Measurements from ENCODE around the gene UFL1.
"Not testable (repeated sequence)": the region's sequence is repeated elsewhere in the genome, so short reads cannot be mapped to it uniquely, and the experiment has no call there.

The UFL1 gene

DNA sequence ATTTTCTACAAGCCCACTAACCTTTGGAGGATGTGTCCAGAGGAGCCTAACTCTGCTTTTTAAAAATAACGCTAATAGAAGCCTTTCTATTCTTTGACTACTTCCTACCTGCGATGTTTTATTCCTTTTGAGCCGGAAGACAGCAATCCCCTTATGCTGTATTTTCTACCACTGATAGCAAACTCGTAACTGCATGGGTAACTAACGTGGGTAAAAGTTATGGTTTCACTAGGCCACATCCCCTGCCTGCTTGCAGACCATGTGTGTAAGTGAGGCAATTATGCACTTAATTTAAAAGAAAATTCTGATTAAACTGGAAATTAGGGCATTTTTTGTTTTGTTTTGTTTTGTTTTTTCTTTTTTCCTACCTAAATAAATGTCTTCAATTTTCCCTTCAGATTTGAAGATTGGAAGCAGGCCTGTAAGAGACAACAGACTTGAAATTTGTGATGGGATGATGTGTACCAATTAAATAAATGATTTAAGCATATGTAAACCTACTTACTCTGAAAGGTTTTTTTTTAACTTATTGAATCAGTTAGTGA, 931 bp downstream of the UFL1 start:
- H3K9me3 ChIP-seq (ENCODE audit: control insufficient read depth, insufficient read depth, low read length) = no peaks in the 10 kb centered on the region
- H3K36me3 ChIP-seq (ENCODE audit: control insufficient read depth, insufficient read depth, low read length) = peaks cover 38% of the 10 kb centered on the region
- peaks cover 34% of the 10 kb centered on the region for H3K4me1 ChIP-seq (ENCODE audit: control insufficient read depth, insufficient read depth, low read length)
- peak overlapping the region; percentile 98 for H3K27ac ChIP-seq (ENCODE audit: low read depth, low read length)
- H3K9ac ChIP-seq (ENCODE audit: low read depth, low read length) = peak overlapping the region; percentile 96
- H3K4me3 ChIP-seq (ENCODE audit: low read depth, low read length) = peak overlapping the region; percentile 93
- no peaks in the 10 kb centered on the region for H3K27me3 ChIP-seq (ENCODE audit: control insufficient read depth, insufficient read depth, low read length)

DNA sequence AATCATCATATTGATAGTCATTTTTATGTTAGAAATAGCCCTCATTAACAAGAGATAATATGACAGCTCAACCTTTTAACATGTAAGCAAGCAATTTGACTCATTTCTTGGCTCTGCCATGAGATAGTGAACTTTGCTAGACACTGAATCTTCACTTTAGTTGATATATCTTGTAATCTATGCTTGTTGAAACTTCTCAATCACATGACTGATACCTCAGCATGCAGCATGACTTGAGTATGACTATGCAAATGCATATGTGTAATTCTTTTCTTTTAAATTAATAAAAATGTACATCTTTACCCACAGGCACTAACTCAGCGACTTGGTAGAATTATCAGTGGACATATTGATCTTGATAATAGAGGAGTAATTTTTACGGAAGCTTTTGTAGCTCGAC, 6.6 kb downstream of the UFL1 start:
- Histone ChIP-seq H3K4me1 (ENCODE audit: control insufficient read depth, insufficient read depth, low read length) (0 out of 2 replicates have a peak, but pooled peaks cover 1% of the 10 kb centered on the region), H3K9me3 (ENCODE audit: control insufficient read depth, insufficient read depth, low read length) (no peaks in the 10 kb centered on the region), H3K36me3 (ENCODE audit: control insufficient read depth, insufficient read depth, low read length) (peaks cover 93% of the 10 kb centered on the region), H3K4me3 (ENCODE audit: low read depth, low read length) (no peak overlapping the region), H3K9ac (ENCODE audit: low read depth, low read length) (no peak overlapping the region), H3K27me3 (ENCODE audit: control insufficient read depth, insufficient read depth, low read length) (no peaks in the 10 kb centered on the region), H3K27ac (ENCODE audit: low read depth, low read length) (no peak overlapping the region)

DNA sequence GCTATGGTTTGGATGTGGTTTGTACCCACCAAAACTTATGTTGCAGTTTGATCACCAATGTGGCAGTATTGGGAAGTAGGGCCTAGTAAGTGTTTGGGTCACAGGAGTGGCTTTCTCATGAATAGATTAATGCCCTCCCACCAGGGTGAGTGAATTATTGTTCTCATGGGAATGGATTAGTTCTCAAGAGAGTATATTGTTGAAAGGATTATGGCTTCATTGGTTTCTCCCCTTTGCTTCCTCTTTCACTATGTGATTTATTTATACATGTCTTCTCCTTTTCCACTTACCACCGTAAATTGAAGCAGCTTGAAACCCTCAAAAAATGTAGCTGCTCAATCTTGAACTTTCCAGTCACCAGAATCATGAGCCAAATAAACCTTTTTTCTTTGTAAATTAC, 10.8 kb downstream of the UFL1 start:
- peaks cover 65% of the 10 kb centered on the region for H3K36me3 ChIP-seq (ENCODE audit: control insufficient read depth, insufficient read depth, low read length)
- H3K4me3 ChIP-seq (ENCODE audit: low read depth, low read length) = no peak overlapping the region

DNA sequence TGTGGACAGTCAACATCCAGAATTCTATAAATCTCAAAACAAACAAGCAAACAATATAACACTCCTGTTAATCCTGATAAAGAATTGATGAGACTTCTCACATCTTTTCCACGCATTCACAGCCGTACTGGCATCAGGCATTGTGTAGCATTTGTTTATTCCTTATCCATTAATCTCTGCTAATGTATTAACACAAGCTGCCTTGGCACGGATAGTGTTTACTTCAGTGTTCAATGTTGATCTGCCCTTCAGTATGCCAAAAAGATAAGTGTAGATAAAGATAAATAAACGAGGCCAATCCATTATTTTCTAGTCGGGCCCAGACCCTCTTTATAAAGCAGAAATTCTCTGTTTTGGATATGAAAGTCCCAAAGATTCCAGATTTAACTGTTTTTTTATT, 16.1 kb downstream of the UFL1 start:
- Histone ChIP-seq H3K27me3 (ENCODE audit: control insufficient read depth, insufficient read depth, low read length) (no peaks in the 10 kb centered on the region), H3K4me3 (ENCODE audit: low read depth, low read length) (no peak overlapping the region), H3K36me3 (ENCODE audit: control insufficient read depth, insufficient read depth, low read length) (peaks cover 52% of the 10 kb centered on the region), H3K4me1 (ENCODE audit: control insufficient read depth, insufficient read depth, low read length) (no peaks in the 10 kb centered on the region), H3K9ac (ENCODE audit: low read depth, low read length) (no peak overlapping the region), H3K27ac (ENCODE audit: low read depth, low read length) (no peak overlapping the region), H3K9me3 (ENCODE audit: control insufficient read depth, insufficient read depth, low read length) (no peaks in the 10 kb centered on the region)

More for the DNA sequence above, 10.8 kb downstream of the UFL1 start:
- Histone ChIP-seq H3K27ac (ENCODE audit: low read depth, low read length) (no peak overlapping the region), H3K4me1 (ENCODE audit: control insufficient read depth, insufficient read depth, low read length) (no peaks in the 10 kb centered on the region), H3K9me3 (ENCODE audit: control insufficient read depth, insufficient read depth, low read length) (no peaks in the 10 kb centered on the region), H3K27me3 (ENCODE audit: control insufficient read depth, insufficient read depth, low read length) (no peaks in the 10 kb centered on the region), H3K9ac (ENCODE audit: low read depth, low read length) (no peak overlapping the region)

DNA sequence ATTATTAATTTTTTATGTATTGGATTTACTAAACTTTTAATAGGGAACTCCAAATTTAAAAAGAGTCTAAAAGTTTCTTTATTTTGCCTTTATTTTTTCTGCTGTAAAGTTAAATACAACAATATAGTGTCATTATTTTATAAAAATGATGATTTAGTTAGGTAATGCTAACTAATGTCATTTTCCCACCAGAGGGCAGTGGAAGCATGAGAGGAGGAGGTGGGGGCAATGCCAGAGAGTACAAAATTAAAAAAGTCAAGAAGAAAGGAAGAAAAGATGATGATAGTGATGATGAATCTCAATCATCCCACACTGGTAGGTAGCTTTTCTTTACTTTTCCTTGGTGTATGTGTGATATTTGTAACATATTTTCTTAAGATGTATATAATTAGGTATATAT, 21.1 kb downstream of the UFL1 start:
- H3K27ac ChIP-seq (ENCODE audit: low read depth, low read length) = no peak overlapping the region

DNA sequence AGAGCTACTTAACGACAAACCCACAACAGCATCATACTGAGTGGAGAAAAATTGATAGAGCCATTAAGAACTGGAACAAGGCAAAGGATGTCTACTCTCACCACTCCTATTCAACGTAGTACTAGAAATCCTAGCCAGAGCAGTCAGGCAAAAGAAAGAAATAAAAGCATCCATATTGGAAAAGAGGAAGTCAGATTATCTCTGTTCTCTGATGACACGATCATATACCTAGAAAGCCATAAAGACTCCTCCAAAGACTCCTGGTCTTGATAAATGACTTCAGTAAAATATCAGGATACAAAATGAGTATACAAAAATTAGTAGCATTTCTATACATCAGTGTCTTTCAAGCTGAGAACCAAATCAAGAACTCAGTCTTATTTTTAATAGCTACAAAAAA, 24.3 kb downstream of the UFL1 start:
- H3K9ac ChIP-seq (ENCODE audit: low read depth, low read length) = no peak overlapping the region
- no peaks in the 10 kb centered on the region for H3K4me1 ChIP-seq (ENCODE audit: control insufficient read depth, insufficient read depth, low read length)
- no peak overlapping the region for H3K27ac ChIP-seq (ENCODE audit: low read depth, low read length)
- no peaks in the 10 kb centered on the region for H3K9me3 ChIP-seq (ENCODE audit: control insufficient read depth, insufficient read depth, low read length)
- H3K4me3 ChIP-seq (ENCODE audit: low read depth, low read length) = no peak overlapping the region
- peaks cover 49% of the 10 kb centered on the region for H3K36me3 ChIP-seq (ENCODE audit: control insufficient read depth, insufficient read depth, low read length)
- H3K27me3 ChIP-seq (ENCODE audit: control insufficient read depth, insufficient read depth, low read length) = no peaks in the 10 kb centered on the region

More for the DNA sequence above, 21.1 kb downstream of the UFL1 start:
- H3K4me1 ChIP-seq (ENCODE audit: control insufficient read depth, insufficient read depth, low read length) = no peaks in the 10 kb centered on the region
- no peaks in the 10 kb centered on the region for H3K27me3 ChIP-seq (ENCODE audit: control insufficient read depth, insufficient read depth, low read length)
- H3K9me3 ChIP-seq (ENCODE audit: control insufficient read depth, insufficient read depth, low read length) = no peaks in the 10 kb centered on the region
- H3K9ac ChIP-seq (ENCODE audit: low read depth, low read length) = no peak overlapping the region
- no peak overlapping the region for H3K4me3 ChIP-seq (ENCODE audit: low read depth, low read length)
- H3K36me3 ChIP-seq (ENCODE audit: control insufficient read depth, insufficient read depth, low read length) = peaks cover 56% of the 10 kb centered on the region

DNA sequence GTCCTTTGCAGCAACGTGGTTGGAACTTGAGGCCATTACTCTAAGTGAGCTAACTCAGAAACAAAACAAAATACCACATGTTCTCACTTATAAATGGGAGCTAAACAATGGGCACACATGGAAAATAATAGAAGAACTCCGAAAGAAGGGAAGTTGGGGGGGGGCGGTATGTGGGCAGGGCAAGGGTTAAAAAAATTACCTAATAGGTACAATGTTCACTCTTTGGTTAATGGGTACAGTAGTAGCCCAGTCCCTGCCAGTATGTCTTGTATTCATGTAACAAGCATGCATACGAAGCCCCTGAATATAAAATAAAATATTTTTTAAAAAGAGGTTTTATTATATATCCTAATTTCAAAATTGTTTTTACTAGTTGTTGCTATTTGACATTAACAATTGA, 26.0 kb downstream of the UFL1 start:
- H3K27ac ChIP-seq (ENCODE audit: low read depth, low read length) = no peak overlapping the region
- no peak overlapping the region for H3K4me3 ChIP-seq (ENCODE audit: low read depth, low read length)
- H3K36me3 ChIP-seq (ENCODE audit: control insufficient read depth, insufficient read depth, low read length) = peaks cover 62% of the 10 kb centered on the region
- no peaks in the 10 kb centered on the region for H3K27me3 ChIP-seq (ENCODE audit: control insufficient read depth, insufficient read depth, low read length)
- no peaks in the 10 kb centered on the region for H3K9me3 ChIP-seq (ENCODE audit: control insufficient read depth, insufficient read depth, low read length)
- no peak overlapping the region for H3K9ac ChIP-seq (ENCODE audit: low read depth, low read length)
- no peaks in the 10 kb centered on the region for H3K4me1 ChIP-seq (ENCODE audit: control insufficient read depth, insufficient read depth, low read length)

DNA sequence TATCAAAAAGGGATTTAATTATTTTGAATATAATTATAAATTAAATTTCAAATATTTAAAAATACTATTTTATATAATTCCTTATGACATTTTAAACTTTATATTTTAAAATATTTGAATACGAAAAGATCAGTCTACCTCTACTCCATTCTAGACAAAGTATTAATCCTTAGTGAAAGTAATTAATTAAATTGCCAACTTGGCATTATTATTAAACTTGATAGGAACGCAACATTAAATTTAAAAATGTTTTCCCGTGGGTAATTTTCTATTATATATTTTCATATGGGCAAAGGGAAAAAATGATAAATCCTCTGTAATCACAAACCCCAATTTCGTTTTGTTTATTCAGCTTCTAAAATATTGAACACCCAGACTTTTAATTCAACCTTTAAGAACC, 33.0 kb downstream of the UFL1 start:
- H3K9me3 ChIP-seq (ENCODE audit: control insufficient read depth, insufficient read depth, low read length) = no peaks in the 10 kb centered on the region
- no peak overlapping the region for H3K9ac ChIP-seq (ENCODE audit: low read depth, low read length)
- H3K4me1 ChIP-seq (ENCODE audit: control insufficient read depth, insufficient read depth, low read length) = no peaks in the 10 kb centered on the region
- H3K36me3 ChIP-seq (ENCODE audit: control insufficient read depth, insufficient read depth, low read length) = peaks cover 59% of the 10 kb centered on the region
- H3K4me3 ChIP-seq (ENCODE audit: low read depth, low read length) = no peak overlapping the region
- no peaks in the 10 kb centered on the region for H3K27me3 ChIP-seq (ENCODE audit: control insufficient read depth, insufficient read depth, low read length)
- no peak overlapping the region for H3K27ac ChIP-seq (ENCODE audit: low read depth, low read length)

DNA sequence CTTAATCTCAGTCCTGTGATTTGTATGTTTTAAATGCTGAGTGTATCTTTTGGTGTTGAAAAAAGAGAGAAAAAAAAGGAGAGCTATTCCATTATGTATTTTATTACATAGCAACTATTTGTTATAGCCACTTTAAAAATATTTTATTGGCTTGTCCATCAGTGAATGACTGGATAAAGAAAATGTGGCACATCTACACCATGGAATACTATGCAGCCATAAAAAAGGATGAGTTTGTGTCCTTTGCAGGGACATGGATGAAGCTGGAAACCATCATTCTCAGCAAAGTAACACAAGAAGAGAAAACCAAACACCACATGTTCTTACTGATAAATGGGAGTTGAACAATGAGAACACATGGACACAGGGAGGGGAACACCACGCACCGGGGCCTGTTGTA, 38.1 kb downstream of the UFL1 start:
- not testable (repeated sequence) for H3K27me3 ChIP-seq (ENCODE audit: control insufficient read depth, insufficient read depth, low read length); H3K27ac ChIP-seq (ENCODE audit: low read depth, low read length); H3K9me3 ChIP-seq (ENCODE audit: control insufficient read depth, insufficient read depth, low read length); H3K9ac ChIP-seq (ENCODE audit: low read depth, low read length); H3K36me3 ChIP-seq (ENCODE audit: control insufficient read depth, insufficient read depth, low read length); H3K4me3 ChIP-seq (ENCODE audit: low read depth, low read length); H3K4me1 ChIP-seq (ENCODE audit: control insufficient read depth, insufficient read depth, low read length)

DNA sequence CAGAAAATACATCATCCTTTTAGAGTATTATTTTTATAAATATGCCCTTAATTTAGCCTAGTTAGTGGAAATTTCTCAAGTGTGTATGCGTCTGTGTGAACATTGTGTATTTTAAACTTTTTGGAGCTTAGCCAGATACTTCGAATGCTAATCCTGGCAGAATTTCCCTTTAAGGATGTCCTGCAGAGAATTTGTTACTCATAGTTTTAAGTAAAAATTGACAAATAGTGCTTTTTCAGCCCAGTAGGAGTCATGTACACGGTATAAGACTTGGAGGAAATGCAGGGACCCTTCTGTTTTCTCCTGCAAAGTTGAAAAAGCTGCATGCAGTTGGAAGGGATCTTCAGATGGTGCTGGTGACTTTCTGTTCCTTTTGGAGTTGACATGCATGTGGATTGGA, 41.3 kb downstream of the UFL1 start, which contains the start of gene FHL5:
TSS of gene FHL5 (plus strand) at position 243 of the 400 bp plus-strand sequence. CDS start 40,486 bp downstream, outside the sequence.
- no peak within 1 kb of the TSS for H3K9ac ChIP-seq (ENCODE audit: low read depth, low read length)
- H3K27me3 ChIP-seq (ENCODE audit: control insufficient read depth, insufficient read depth, low read length) = no peaks in the 10 kb centered on the region
- H3K27ac ChIP-seq (ENCODE audit: low read depth, low read length) = no peak within 1 kb of the TSS
- H3K9me3 ChIP-seq (ENCODE audit: control insufficient read depth, insufficient read depth, low read length) = no peaks in the 10 kb centered on the region
- no peak within 1 kb of the TSS for H3K4me3 ChIP-seq (ENCODE audit: low read depth, low read length)
- H3K36me3 ChIP-seq (ENCODE audit: control insufficient read depth, insufficient read depth, low read length) = no peaks in the 10 kb centered on the region
- H3K4me1 ChIP-seq (ENCODE audit: control insufficient read depth, insufficient read depth, low read length) = peaks cover 17% of the 10 kb centered on the region

DNA sequence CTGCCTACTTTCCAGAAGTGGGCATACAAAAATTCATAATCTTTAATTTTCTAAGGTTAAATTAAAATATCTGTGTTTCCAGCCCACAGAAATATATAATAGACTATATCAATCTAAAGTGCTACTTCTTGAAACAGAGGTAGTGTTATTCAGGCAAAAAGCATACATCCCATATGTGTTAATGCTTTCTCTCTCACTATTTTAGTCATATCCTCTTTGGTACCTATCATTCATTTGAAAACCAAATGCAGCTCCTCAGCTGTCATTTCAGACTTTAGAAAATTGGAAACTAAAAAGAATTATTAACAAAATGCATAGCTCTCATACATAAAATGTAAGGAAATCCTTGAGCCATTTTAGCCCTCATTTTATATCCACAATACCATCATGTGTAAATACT, 42.2 kb downstream of the UFL1 start:
- no peak overlapping the region for H3K9ac ChIP-seq (ENCODE audit: low read depth, low read length)
- H3K36me3 ChIP-seq (ENCODE audit: control insufficient read depth, insufficient read depth, low read length) = no peaks in the 10 kb centered on the region
- no peak overlapping the region for H3K27ac ChIP-seq (ENCODE audit: low read depth, low read length)
- H3K27me3 ChIP-seq (ENCODE audit: control insufficient read depth, insufficient read depth, low read length) = no peaks in the 10 kb centered on the region
- peaks cover 27% of the 10 kb centered on the region for H3K4me1 ChIP-seq (ENCODE audit: control insufficient read depth, insufficient read depth, low read length)
- no peaks in the 10 kb centered on the region for H3K9me3 ChIP-seq (ENCODE audit: control insufficient read depth, insufficient read depth, low read length)
- H3K4me3 ChIP-seq (ENCODE audit: low read depth, low read length) = no peak overlapping the region

DNA sequence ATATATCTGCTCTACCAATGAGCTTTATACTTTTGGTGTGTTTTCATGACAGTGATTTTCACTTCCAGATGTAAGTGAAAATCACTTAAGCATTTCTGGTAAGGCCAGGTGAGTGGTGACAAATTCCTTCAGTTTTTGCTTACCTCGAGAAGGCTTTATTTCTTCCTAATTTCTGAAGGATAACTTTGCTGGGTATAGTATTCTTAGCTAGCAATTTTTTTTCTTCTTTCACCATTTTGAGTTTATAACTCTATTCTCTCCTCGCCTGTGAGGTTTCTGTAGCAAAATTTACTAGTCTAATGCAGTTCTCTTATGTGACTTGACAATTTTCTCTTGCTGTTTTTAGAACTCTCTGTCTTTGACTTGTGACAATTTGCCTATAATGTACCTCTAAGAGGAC, 48.4 kb downstream of the UFL1 start:
- peaks cover 26% of the 10 kb centered on the region for H3K4me1 ChIP-seq (ENCODE audit: control insufficient read depth, insufficient read depth, low read length)
- H3K9ac ChIP-seq (ENCODE audit: low read depth, low read length) = no peak overlapping the region
- peaks cover 21% of the 10 kb centered on the region for H3K9me3 ChIP-seq (ENCODE audit: control insufficient read depth, insufficient read depth, low read length)

More for the DNA sequence above, 48.4 kb downstream of the UFL1 start:
- H3K27me3 ChIP-seq (ENCODE audit: control insufficient read depth, insufficient read depth, low read length) = no peaks in the 10 kb centered on the region
- no peak overlapping the region for H3K27ac ChIP-seq (ENCODE audit: low read depth, low read length)
- H3K36me3 ChIP-seq (ENCODE audit: control insufficient read depth, insufficient read depth, low read length) = no peaks in the 10 kb centered on the region
- no peak overlapping the region for H3K4me3 ChIP-seq (ENCODE audit: low read depth, low read length)
